HL-60 (cell line): ENCODE results near the gene GALNS.

ENCODE experiments used
- DNase-seq, 2 experiments: peaks; one replicate each; pipeline ENCODE4 v3.0.0-alpha.2; 2010 to 2020; ENCODE audit warnings: low read depth in 1 of 2, low spot score in 1 of 2
- H3K27ac ChIP-seq: fragments of 250-450 bp; sonication (Bioruptor Pico); replicated peaks from 2 replicates; pipeline ENCODE4 v1.5.1; 2020; ENCODE audit warnings: mild to moderate bottlenecking, moderate library complexity
- H3K27me3 ChIP-seq: fragments of 250-450 bp; sonication (Bioruptor Pico); 2 replicates; pipeline ENCODE4 v1.5.1; 2021; ENCODE audit warnings: mild to moderate bottlenecking, moderate library complexity; ENCODE audit not compliant: insufficient read depth, poor library complexity, severe bottlenecking
- H3K4me3 ChIP-seq: replicated peaks from 2 replicates; pipeline ENCODE4 v1.5.1; 2011; ENCODE audit warnings: mild to moderate bottlenecking, control low read depth, low read length; ENCODE audit not compliant: insufficient read depth
- CTCF ChIP-seq: IDR thresholded peaks from one replicate; pipeline ENCODE4 v1.5.1; 2011; ENCODE audit warnings: low read length, control low read depth, inconsistent platforms; ENCODE audit not compliant: insufficient read depth
- GABPA ChIP-seq: IDR thresholded peaks from 2 replicates; pipeline ENCODE4 v1.6.1; 2012; ENCODE audit warnings: low read depth
- POLR2AphosphoS5 ChIP-seq: IDR thresholded peaks from 2 replicates; pipeline ENCODE4 v1.6.1; 2012; ENCODE audit warnings: low read depth
- SPI1 ChIP-seq: IDR thresholded peaks from 2 replicates; pipeline ENCODE4 v1.6.1; 2012; ENCODE audit warnings: low read depth, mild to moderate bottlenecking, borderline replicate concordance
- TF ChIP-seq, protein P1 (sequence below): IDR thresholded peaks from 2 replicates; pipeline ENCODE4 v1.6.1; 2012; ENCODE audit warnings: low read depth; ENCODE audit not compliant: insufficient replicate concordance

GALNS gene

DNA sequence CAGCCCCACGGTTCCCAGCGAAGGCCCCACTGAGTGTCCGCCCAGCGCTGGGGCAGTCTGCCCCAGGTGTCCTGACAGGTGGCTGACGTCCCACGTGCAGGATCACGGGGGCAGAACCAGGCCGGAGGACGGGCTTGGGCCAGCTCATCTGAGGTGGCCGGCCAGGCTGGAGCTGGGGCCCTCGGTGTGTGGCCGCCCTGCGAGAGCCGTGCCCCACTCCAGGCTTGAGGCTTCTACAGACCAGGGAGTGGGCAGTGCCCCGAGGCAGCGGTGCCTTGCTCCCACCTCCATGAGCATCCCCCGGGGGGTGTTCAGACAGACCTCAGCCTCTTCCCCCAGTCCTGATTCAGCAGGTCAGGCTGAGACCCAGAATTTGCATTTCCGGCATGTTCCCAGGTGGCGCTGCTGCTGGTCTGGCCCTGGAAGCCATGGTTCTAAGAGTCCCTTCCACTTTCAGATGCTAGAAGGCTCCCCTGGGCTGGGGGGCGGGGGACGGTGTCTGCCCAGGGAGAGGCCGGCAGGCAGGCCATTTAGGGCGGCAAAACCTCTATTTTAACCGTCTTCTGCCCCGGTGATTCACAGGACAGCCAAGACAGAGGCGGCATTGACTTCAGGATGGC is 45.1 kb upstream of the GALNS start:
- no peak overlapping the region for H3K4me3 ChIP-seq
- H3K27ac ChIP-seq: no peak overlapping the region
- no peaks in the 10 kb centered on the region for H3K27me3 ChIP-seq
- TF ChIP-seq POLR2AphosphoS5 (no peak), CTCF (no peak), GABPA (no peak), SPI1 (no peak)
- TF ChIP-seq, protein P1, sequence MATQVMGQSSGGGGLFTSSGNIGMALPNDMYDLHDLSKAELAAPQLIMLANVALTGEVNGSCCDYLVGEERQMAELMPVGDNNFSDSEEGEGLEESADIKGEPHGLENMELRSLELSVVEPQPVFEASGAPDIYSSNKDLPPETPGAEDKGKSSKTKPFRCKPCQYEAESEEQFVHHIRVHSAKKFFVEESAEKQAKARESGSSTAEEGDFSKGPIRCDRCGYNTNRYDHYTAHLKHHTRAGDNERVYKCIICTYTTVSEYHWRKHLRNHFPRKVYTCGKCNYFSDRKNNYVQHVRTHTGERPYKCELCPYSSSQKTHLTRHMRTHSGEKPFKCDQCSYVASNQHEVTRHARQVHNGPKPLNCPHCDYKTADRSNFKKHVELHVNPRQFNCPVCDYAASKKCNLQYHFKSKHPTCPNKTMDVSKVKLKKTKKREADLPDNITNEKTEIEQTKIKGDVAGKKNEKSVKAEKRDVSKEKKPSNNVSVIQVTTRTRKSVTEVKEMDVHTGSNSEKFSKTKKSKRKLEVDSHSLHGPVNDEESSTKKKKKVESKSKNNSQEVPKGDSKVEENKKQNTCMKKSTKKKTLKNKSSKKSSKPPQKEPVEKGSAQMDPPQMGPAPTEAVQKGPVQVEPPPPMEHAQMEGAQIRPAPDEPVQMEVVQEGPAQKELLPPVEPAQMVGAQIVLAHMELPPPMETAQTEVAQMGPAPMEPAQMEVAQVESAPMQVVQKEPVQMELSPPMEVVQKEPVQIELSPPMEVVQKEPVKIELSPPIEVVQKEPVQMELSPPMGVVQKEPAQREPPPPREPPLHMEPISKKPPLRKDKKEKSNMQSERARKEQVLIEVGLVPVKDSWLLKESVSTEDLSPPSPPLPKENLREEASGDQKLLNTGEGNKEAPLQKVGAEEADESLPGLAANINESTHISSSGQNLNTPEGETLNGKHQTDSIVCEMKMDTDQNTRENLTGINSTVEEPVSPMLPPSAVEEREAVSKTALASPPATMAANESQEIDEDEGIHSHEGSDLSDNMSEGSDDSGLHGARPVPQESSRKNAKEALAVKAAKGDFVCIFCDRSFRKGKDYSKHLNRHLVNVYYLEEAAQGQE: no peak
- DNase-seq: no peak

GRCh38 chr16:88900662-88901052 is 43.9 kb upstream of the GALNS start:
- H3K27ac ChIP-seq: no peak overlapping the region
- DNase-seq: no peak
- no peak overlapping the region for H3K4me3 ChIP-seq
- H3K27me3 ChIP-seq: no peaks in the 10 kb centered on the region
- TF ChIP-seq, protein P1: no peak
- no peak for TF ChIP-seq GABPA
- no peak for TF ChIP-seq SPI1
- TF ChIP-seq POLR2AphosphoS5: no peak

DNA sequence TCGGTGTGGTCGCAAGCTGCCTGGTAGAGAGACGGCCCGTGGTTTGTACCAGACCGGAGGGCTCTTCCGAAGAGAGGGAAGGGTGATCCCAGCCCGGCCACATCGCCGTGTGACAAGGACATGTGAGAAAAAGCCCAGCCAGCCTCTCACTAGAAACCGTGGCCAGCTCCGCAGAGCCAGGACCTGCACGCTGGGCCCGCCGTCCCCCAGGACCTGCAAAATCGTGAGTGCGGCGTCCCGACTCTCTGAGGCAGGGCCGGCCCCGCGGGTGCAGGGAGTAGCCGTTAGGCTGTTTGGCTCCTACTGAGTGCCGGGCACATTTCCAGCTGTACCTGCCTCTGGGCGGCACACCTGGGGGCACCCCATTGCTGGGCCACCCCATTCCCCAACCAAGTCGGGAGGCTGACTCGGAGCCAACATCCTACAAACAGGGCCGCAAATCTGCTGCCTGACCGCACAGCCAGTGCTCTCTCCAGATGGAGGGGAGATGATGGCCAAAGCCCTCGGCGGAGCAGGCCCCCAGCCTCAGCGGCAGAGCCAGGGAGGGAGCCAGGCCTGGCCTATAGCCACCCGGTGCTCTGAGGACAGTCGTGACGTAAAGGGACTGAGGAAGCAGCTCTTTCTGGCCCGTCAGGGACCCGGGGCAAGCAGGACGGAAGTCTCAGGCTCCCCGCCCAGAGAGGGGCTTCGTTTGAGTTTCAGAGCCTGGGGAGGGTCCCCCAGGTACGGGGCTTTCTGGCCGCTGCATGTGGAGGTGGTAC is 43.3 kb upstream of the GALNS start:
- no peaks in the 10 kb centered on the region for H3K27me3 ChIP-seq
- no peak overlapping the region for H3K4me3 ChIP-seq
- H3K27ac ChIP-seq: no peak overlapping the region
- no peak for TF ChIP-seq GABPA
- TF ChIP-seq, protein P1: no peak
- no peak for TF ChIP-seq SPI1
- TF ChIP-seq CTCF: no peak
- TF ChIP-seq POLR2AphosphoS5: no peak
- no peak for DNase-seq
